H1 (cell line): Measurements from ENCODE around the gene RBM6. TPM values are rescaled to one million over a fixed set of nuclear protein-coding genes. Genes with fewer than 3 reads are reported as not detected.
"Not testable (repeated sequence)": the region's sequence is repeated elsewhere in the genome, so short reads cannot be mapped to it uniquely, and the experiment has no call there.

Source experiments
- CTCF ChIA-PET: fragments of 300-600 bp; sonication (Branson Sonifier 250); formaldehyde crosslinking; loops from one replicate; lab custom pipeline; 2021; ENCODE audit not compliant: partially characterized antibody; lab: Charles Lee
- POLR2A ChIA-PET: fragments of 300-600 bp; sonication (Branson Sonifier 250); formaldehyde crosslinking; loops from one replicate; lab custom pipeline; 2021; ENCODE audit warnings: inconsistent platforms; ENCODE audit not compliant: partially characterized antibody; lab: Charles Lee
- DNase-seq, 2 experiments: peaks; one replicate each; pipeline versions ENCODE4 v3.0.0 to v3.0.0-alpha.2; 2010 to 2022; ENCODE audit warnings: low spot score in 2 of 2, low read depth in 1 of 2, mixed read lengths in 1 of 2
- FAIRE-seq: peaks from 2 replicates; lab custom pipeline; 2011; peaks lifted over from hg19 to GRCh38; lab: Jason Lieb, UNC
- H2AFZ ChIP-seq: 2 replicates; pipeline ENCODE4 v1.8.1; 2012; ENCODE audit warnings: low read length, inconsistent platforms
- H2AK5ac ChIP-seq: 2 replicates; pipeline ENCODE4 v1.6.1; 2013; ENCODE audit warnings: low read depth, low read length
- H2BK120ac ChIP-seq: replicated peaks from 2 replicates; pipeline ENCODE3; 2013; ENCODE audit warnings: low read depth, low read length, inconsistent platforms
- H2BK12ac ChIP-seq: 2 replicates; pipeline ENCODE4 v1.6.1; 2013; ENCODE audit warnings: low read depth, low read length
- H2BK15ac ChIP-seq: 2 replicates; pipeline ENCODE4 v1.6.1; 2013; ENCODE audit warnings: low read length
- H2BK20ac ChIP-seq: 2 replicates; pipeline ENCODE4 v1.6.1; 2013; ENCODE audit warnings: low read length
- H2BK5ac ChIP-seq: 2 replicates; pipeline ENCODE4 v1.6.1; 2013; ENCODE audit warnings: low read depth, low read length
- H3K14ac ChIP-seq: 2 replicates; pipeline ENCODE4 v1.6.1; 2013; ENCODE audit warnings: inconsistent platforms; ENCODE audit not compliant: insufficient read length
- H3K18ac ChIP-seq: 2 replicates; pipeline ENCODE4 v1.6.1; 2013; ENCODE audit warnings: low read length; ENCODE audit errors: extremely low read depth
- H3K23ac ChIP-seq: 2 replicates; pipeline ENCODE4 v1.6.1; 2013; ENCODE audit warnings: inconsistent platforms; ENCODE audit not compliant: insufficient read length
- H3K23me2 ChIP-seq: 2 replicates; pipeline ENCODE4 v1.6.1; 2013; ENCODE audit warnings: low read depth, low read length
- H3K27ac ChIP-seq: 2 replicates; pipeline ENCODE4 v1.6.1; 2011; ENCODE audit warnings: low read depth, low read length, inconsistent platforms
- H3K27me3 ChIP-seq, 4 experiments: replicated peaks in 1 of 4; 1 replicate in 1 of 4; 2 replicates in 3 of 4; pipeline versions ENCODE4 v1.6.1 to v1.8.1; 2011 to 2013; ENCODE audit warnings: low read length in 3 of 4, mild to moderate bottlenecking in 3 of 4, inconsistent platforms in 2 of 4, mixed read lengths in 2 of 4, moderate library complexity in 1 of 4; ENCODE audit not compliant: control insufficient read depth in 3 of 4, insufficient read depth in 3 of 4; ENCODE audit errors: extremely low read depth in 1 of 4
- H3K36me3 ChIP-seq, 4 experiments: 2 replicates each; pipeline versions ENCODE4 v1.6.1 to v1.8.1; 2011 to 2013; ENCODE audit warnings: mild to moderate bottlenecking in 4 of 4, low read length in 3 of 4, moderate library complexity in 2 of 4, control low read depth in 1 of 4, inconsistent platforms in 1 of 4; ENCODE audit not compliant: insufficient read depth in 4 of 4, control insufficient read depth in 2 of 4
- H3K4ac ChIP-seq: replicated peaks from 2 replicates; pipeline ENCODE3; 2013; ENCODE audit warnings: low read length, low read depth, mixed read lengths, inconsistent platforms; ENCODE audit not compliant: insufficient read length
- H3K4me1 ChIP-seq, 4 experiments: replicated peaks in 1 of 4; 1 replicate in 1 of 4; 2 replicates in 3 of 4; pipeline versions ENCODE4 v1.6.1 to v1.8.1; 2011 to 2013; ENCODE audit warnings: low read length in 3 of 4, inconsistent platforms in 2 of 4, mixed read lengths in 1 of 4; ENCODE audit not compliant: insufficient read depth in 4 of 4, control insufficient read depth in 3 of 4
- H3K4me2 ChIP-seq, 2 experiments: 2 replicates each; pipeline versions ENCODE4 v1.6.1 to v1.8.1; 2011 to 2013; ENCODE audit warnings: low read depth in 2 of 2, low read length in 2 of 2, control low read depth in 1 of 2, inconsistent platforms in 1 of 2, mild to moderate bottlenecking in 1 of 2; ENCODE audit not compliant: insufficient read depth in 1 of 2
- H3K4me3 ChIP-seq, 4 experiments: fragments of 200-600, 300-600 bp in 1 of 4; sonication (generic), shearing (Covaris generic), sonication (Bioruptor Twin) in 1 of 4; 2 replicates each; pipeline versions ENCODE4 v1.5.1 to v1.8.1; 2011 to 2016; ENCODE audit warnings: low read length in 4 of 4, low read depth in 3 of 4, control low read depth in 2 of 4, inconsistent platforms in 2 of 4, mild to moderate bottlenecking in 2 of 4, mixed read lengths in 1 of 4, moderate library complexity in 1 of 4; ENCODE audit not compliant: insufficient read depth in 2 of 4; ENCODE audit errors: extremely low read depth in 1 of 4
- H3K56ac ChIP-seq: replicated peaks from 2 replicates; pipeline ENCODE3; 2013; ENCODE audit warnings: low read depth, mild to moderate bottlenecking, mixed read lengths, low read length, inconsistent platforms; ENCODE audit not compliant: insufficient read length
- H3K79me1 ChIP-seq: 2 replicates; pipeline ENCODE4 v1.6.1; 2013; ENCODE audit warnings: low read depth, low read length, control low read depth
- H3K79me2 ChIP-seq, 2 experiments: 2 replicates each; pipeline versions ENCODE4 v1.6.1 to v1.8.1; 2012 to 2013; ENCODE audit warnings: low read length in 2 of 2, mild to moderate bottlenecking in 2 of 2, inconsistent platforms in 1 of 2; ENCODE audit not compliant: insufficient read depth in 2 of 2, control insufficient read depth in 1 of 2
- H3K9ac ChIP-seq, 4 experiments: replicated peaks in 1 of 4; 1 replicate in 1 of 4; 2 replicates in 3 of 4; pipeline versions ENCODE4 v1.6.1 to v1.8.1; 2011 to 2013; ENCODE audit warnings: low read depth in 3 of 4, low read length in 3 of 4, control low read depth in 2 of 4, mild to moderate bottlenecking in 2 of 4, moderate library complexity in 2 of 4, inconsistent platforms in 1 of 4; ENCODE audit errors: extremely low read depth in 1 of 4
- H3K9me3 ChIP-seq, 2 experiments: 2 replicates each; pipeline versions ENCODE4 v1.6.1 to v1.8.1; 2012 to 2013; ENCODE audit warnings: mild to moderate bottlenecking in 2 of 2, moderate library complexity in 2 of 2, control low read depth in 1 of 2, inconsistent platforms in 1 of 2, low read depth in 1 of 2, low read length in 1 of 2, mixed read lengths in 1 of 2; ENCODE audit not compliant: insufficient read depth in 2 of 2
- H4K20me1 ChIP-seq, 2 experiments: replicated peaks in 1 of 2; 2 replicates each; pipeline versions ENCODE3 to v1.8.1; 2011 to 2013; ENCODE audit warnings: inconsistent platforms in 2 of 2, low read length in 2 of 2, mild to moderate bottlenecking in 1 of 2; ENCODE audit not compliant: insufficient read depth in 2 of 2, control insufficient read depth in 1 of 2
- H4K5ac ChIP-seq: 2 replicates; pipeline ENCODE4 v1.6.1; 2013; ENCODE audit warnings: low read length, low read depth, mixed read lengths, inconsistent platforms; ENCODE audit not compliant: insufficient read length
- H4K8ac ChIP-seq: 2 replicates; pipeline ENCODE4 v1.8.0; 2013; ENCODE audit warnings: mild to moderate bottlenecking, moderate library complexity, low read length, inconsistent platforms; ENCODE audit not compliant: insufficient read depth; ENCODE audit errors: extremely low read depth
- H4K91ac ChIP-seq: replicated peaks from 2 replicates; pipeline ENCODE3; 2013; ENCODE audit warnings: low read length, mixed read lengths, inconsistent platforms; ENCODE audit not compliant: insufficient read length
- CTBP2 ChIP-seq: IDR thresholded peaks from 2 replicates; pipeline ENCODE4 v1.7.0; 2011; ENCODE audit warnings: borderline replicate concordance, mild to moderate bottlenecking, moderate library complexity, mixed read lengths, low read length; ENCODE audit not compliant: insufficient read depth, insufficient read length
- HDAC2 ChIP-seq, 2 experiments: fragments of 300-600 bp in 1 of 2; sonication (generic) in 1 of 2; IDR thresholded peaks; 2 replicates each; pipeline ENCODE4 v1.6.1; 2011 to 2012; ENCODE audit warnings: low read depth in 2 of 2, low read length in 2 of 2, mild to moderate bottlenecking in 2 of 2, moderate library complexity in 2 of 2, borderline replicate concordance in 1 of 2, inconsistent platforms in 1 of 2
- KDM4A ChIP-seq: IDR thresholded peaks from one replicate; pipeline ENCODE4 v1.7.1; 2012; ENCODE audit warnings: low read depth, mild to moderate bottlenecking, moderate library complexity, low read length, inconsistent platforms; ENCODE audit not compliant: severe bottlenecking
- KDM5A ChIP-seq: fragments of 200-600 bp; IDR thresholded peaks from 2 replicates; pipeline ENCODE4 v1.7.1; 2012; ENCODE audit warnings: mild to moderate bottlenecking, low read length, inconsistent platforms, mixed read lengths
- NRF1 ChIP-seq: IDR thresholded peaks from 2 replicates; pipeline ENCODE4 v1.6.1; 2011; ENCODE audit warnings: mild to moderate bottlenecking, low read depth, low read length, improper control_type of control experiment
- POLR2A ChIP-seq, 2 experiments: IDR thresholded peaks; 1 replicate in 1 of 2; 2 replicates in 1 of 2; pipeline ENCODE4 v1.6.1; 2011; ENCODE audit warnings: low read depth in 2 of 2, low read length in 2 of 2, mild to moderate bottlenecking in 2 of 2; ENCODE audit errors: control extremely low read depth in 1 of 2
- SP1 ChIP-seq: IDR thresholded peaks from 2 replicates; pipeline ENCODE4 v1.6.1; 2011; ENCODE audit warnings: low read depth, low read length
- ZNF274 ChIP-seq: IDR thresholded peaks from 2 replicates; pipeline ENCODE4 v1.7.0; 2012; ENCODE audit warnings: low read length, borderline replicate concordance; ENCODE audit errors: extremely low read depth
- WGBS, 2 experiments: shearing (Covaris generic) in 1 of 2; methylation state at CpG; one replicate each; pipeline versions ENCODE4 v1.1.6 to v1.1.7; 2013 to 2015; ENCODE audit warnings: low lambda C conversion rate in 2 of 2, mixed read lengths in 2 of 2, inconsistent platforms in 1 of 2, low coverage in 1 of 2, missing lambda C conversion rate in 1 of 2; ENCODE audit not compliant: insufficient replicate concordance in 2 of 2, insufficient coverage in 1 of 2, insufficient read length in 1 of 2; ENCODE audit errors: extremely low coverage in 1 of 2, missing lambda C conversion rate in 1 of 2; 5-methylcytosine and 5-hydroxymethylcytosine counted together
- polyA plus RNA-seq, 7 experiments: library from polyadenylated mRNA; depleted of rRNA in 3 of 7; stranded (reverse) in 5 of 7; unstranded in 2 of 7; fragments of >200 nt in 5 of 7; fragments of 200-250 nt in 2 of 7; gene quantifications; 1 replicate in 5 of 7; 2 replicates in 1 of 7; 4 replicates in 1 of 7; pipeline versions ENCODE4 v1.2.1 to v1.2.3, GENCODE V29; 2011 to 2013; ENCODE audit warnings: missing spikeins in 2 of 7, mixed read lengths in 2 of 7
- total RNA-seq: library from RNA; stranded (reverse); fragmentation: NEBNext Ultra II Directional; extraction: Animal tissue kit (Norgen Biotek cat#: 25700); gene quantifications from 2 replicates; pipeline ENCODE4 v1.2.1, GENCODE V29; 2021

Gene RBM6
- total and polyA plus RNA-seq, 2 of the 8 experiments (the other 6 are each of a cell fraction or from before 2014, with no cell fraction given): 30.6 to 80.1 TPM

- TF ChIP-seq KDM4A: no peak
- no peak for TF ChIP-seq HDAC2 (IDR thresholded peaks at IDR 0.05; ENCODE audit: borderline replicate concordance in 1 of 2, low read depth in 2 of 2, low read length in 2 of 2)
- no peak for TF ChIP-seq ZNF274
- TF ChIP-seq NRF1: no peak
- TF ChIP-seq CTBP2: no peak
- TF ChIP-seq SP1: no peak
- TF ChIP-seq KDM5A: no peak
- TF ChIP-seq POLR2A (IDR thresholded peaks at IDR 0.05; ENCODE audit: control extremely low read depth in 1 of 2, low read depth in 2 of 2, low read length in 2 of 2): no peak
- TF ChIP-seq, all 59 proteins: peak for 0
Observed at GRCh38 chr3:50078622-50079021, 138.7 kb downstream of the RBM6 start (continued).

- FAIRE-seq, CTCF ChIA-PET: not testable (repeated sequence)
- no CpG with 5 or more reads among the region's 33 CpGs for WGBS, 2 experiments
Observed at GRCh38 chr3:50084951-50085350, 145.0 kb downstream of the RBM6 start.

More at GRCh38 chr3:50084951-50085350, 145.0 kb downstream of the RBM6 start:
- H3K4ac ChIP-seq, H2AFZ ChIP-seq, H3K79me1 ChIP-seq, H4K5ac ChIP-seq, H2BK120ac ChIP-seq, H3K18ac ChIP-seq, H4K20me1 ChIP-seq, H3K4me1 ChIP-seq, H3K4me3 ChIP-seq, POLR2A ChIA-PET, H4K91ac ChIP-seq, H3K9ac ChIP-seq, H3K23me2 ChIP-seq, H4K8ac ChIP-seq, DNase-seq, H2BK20ac ChIP-seq, H3K36me3 ChIP-seq, H3K23ac ChIP-seq, H3K56ac ChIP-seq, H3K4me2 ChIP-seq, H3K14ac ChIP-seq, H3K27me3 ChIP-seq, H2BK12ac ChIP-seq, H2AK5ac ChIP-seq, H2BK15ac ChIP-seq, H2BK5ac ChIP-seq, H3K9me3 ChIP-seq, H3K27ac ChIP-seq: not testable (repeated sequence)
- H3K79me2 ChIP-seq: peaks cover 0 to 11% of the 10 kb centered on the region in 2 experiments; a peak in 3 of 4 replicates
